Measurements from ENCODE around the gene DTWD2.

DNA sequence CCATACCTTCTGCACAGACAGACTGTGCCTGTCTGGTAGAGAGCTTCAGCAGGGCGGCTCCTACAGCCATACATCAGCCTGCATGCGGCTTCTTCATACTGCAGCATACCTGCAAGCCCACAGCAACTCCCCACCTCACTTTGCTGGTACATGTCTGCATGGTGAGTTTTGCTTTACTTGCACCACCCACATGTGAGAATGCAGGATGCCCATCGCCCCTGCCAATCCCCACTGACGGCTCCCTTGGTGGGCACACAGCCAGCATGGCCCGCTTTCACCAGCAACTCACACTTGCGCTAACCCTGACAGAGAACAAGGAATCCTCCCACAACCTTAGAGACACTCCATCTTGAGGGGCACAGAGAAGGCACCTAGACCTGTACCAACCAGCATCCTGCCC is 114.9 kb downstream of the DTWD2 start:
- TF ChIP-seq, protein P1, sequence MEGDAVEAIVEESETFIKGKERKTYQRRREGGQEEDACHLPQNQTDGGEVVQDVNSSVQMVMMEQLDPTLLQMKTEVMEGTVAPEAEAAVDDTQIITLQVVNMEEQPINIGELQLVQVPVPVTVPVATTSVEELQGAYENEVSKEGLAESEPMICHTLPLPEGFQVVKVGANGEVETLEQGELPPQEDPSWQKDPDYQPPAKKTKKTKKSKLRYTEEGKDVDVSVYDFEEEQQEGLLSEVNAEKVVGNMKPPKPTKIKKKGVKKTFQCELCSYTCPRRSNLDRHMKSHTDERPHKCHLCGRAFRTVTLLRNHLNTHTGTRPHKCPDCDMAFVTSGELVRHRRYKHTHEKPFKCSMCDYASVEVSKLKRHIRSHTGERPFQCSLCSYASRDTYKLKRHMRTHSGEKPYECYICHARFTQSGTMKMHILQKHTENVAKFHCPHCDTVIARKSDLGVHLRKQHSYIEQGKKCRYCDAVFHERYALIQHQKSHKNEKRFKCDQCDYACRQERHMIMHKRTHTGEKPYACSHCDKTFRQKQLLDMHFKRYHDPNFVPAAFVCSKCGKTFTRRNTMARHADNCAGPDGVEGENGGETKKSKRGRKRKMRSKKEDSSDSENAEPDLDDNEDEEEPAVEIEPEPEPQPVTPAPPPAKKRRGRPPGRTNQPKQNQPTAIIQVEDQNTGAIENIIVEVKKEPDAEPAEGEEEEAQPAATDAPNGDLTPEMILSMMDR (IDR thresholded peaks at IDR 0.05): no peak
- no peak for TF ChIP-seq POLR2A (IDR thresholded peaks at IDR 0.05)

All from testis (tissue), 2 donors.